ENCODE measurements around the gene PRR27.

The PRR27 gene

DNA sequence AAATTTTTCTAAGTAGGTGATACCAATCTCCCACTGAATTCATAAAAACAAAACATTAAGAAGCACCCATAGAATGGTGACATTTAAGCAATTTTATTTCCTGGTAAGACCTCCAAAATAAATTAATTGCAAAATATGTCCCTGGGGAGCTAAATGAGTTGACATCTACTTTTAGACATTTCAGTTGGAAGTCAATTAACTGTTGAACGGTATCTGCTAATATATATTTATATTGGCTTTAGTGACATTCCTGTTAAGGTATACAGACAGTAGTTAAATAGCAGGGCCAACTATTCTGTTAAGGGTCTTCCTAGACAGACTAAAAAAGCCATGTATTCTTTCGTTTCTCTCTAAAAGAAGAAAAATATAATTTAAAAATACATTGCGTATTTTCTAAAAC lies at the start of gene PRR27:
PRR27 (plus strand) TSS at position 301 of the 400 bp plus-strand sequence. CDS start 139 bp downstream, outside the sequence.
- TF ChIP-seq, protein P1, sequence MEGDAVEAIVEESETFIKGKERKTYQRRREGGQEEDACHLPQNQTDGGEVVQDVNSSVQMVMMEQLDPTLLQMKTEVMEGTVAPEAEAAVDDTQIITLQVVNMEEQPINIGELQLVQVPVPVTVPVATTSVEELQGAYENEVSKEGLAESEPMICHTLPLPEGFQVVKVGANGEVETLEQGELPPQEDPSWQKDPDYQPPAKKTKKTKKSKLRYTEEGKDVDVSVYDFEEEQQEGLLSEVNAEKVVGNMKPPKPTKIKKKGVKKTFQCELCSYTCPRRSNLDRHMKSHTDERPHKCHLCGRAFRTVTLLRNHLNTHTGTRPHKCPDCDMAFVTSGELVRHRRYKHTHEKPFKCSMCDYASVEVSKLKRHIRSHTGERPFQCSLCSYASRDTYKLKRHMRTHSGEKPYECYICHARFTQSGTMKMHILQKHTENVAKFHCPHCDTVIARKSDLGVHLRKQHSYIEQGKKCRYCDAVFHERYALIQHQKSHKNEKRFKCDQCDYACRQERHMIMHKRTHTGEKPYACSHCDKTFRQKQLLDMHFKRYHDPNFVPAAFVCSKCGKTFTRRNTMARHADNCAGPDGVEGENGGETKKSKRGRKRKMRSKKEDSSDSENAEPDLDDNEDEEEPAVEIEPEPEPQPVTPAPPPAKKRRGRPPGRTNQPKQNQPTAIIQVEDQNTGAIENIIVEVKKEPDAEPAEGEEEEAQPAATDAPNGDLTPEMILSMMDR (IDR thresholded peaks at IDR 0.05; ENCODE audit: extremely low read depth, missing control alignments): no peak
- DNase-seq (ENCODE audit: low spot score): no peak

- no peak for DNase-seq (ENCODE audit: low spot score)
- TF ChIP-seq, protein P1 (IDR thresholded peaks at IDR 0.05; ENCODE audit: extremely low read depth, missing control alignments): no peak
These were observed 43.1 kb upstream of the PRR27 start for GRCh38 chr4:70110917-70111316.

- TF ChIP-seq, protein P1 (IDR thresholded peaks at IDR 0.05; ENCODE audit: extremely low read depth, missing control alignments): no peak
These were observed 40.4 kb upstream of the PRR27 start for GRCh38 chr4:70113656-70114055.

GRCh38 chr4:70114096-70114495 lies 39.9 kb upstream of the PRR27 start:
- DNase-seq (ENCODE audit: low spot score): no peak
- TF ChIP-seq, protein P1 (IDR thresholded peaks at IDR 0.05; ENCODE audit: extremely low read depth, missing control alignments): no peak

More at GRCh38 chr4:70113656-70114055, 40.4 kb upstream of the PRR27 start:
- DNase-seq (ENCODE audit: low spot score): no peak

DNA sequence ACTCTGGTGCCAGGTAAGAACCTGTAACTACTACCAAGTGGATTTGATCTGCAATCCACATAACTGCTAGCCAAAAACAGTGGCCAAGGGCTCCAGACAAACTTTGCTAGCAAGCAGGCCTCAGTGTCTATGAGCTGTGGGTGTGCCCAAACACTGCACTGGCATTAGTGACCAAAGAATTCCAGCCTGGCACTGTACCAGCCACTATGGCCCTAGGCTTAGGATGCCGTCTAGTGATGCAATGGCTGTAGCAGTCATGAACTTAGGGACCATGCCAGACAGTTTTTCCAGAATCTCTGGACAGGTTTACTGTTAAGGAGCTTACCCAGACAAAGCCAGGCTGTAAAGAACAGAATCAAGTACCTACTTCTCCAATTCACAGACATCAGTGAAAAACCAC lies 33.7 kb upstream of the PRR27 start:
- DNase-seq (ENCODE audit: low spot score): no peak
- TF ChIP-seq, protein P1 (IDR thresholded peaks at IDR 0.05; ENCODE audit: extremely low read depth, missing control alignments): no peak

DNA sequence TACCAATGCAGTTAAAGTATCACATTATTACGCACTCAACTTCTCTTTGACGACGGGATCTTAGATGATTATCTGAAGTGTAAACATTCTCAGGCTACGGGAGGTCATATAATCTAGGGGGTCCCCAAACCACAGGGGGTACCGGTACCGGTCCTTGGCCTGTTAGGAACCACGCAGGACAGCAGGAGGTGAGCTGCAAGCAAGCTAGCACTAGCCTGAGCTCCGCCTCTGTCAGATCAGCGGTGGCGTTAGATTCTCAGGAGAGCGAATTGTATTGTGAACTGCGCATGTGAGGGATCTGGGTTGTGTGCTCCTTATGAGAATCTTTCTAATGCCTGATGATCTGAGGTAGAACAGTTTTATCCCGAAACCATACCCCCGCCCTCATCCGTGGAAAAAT lies 20.6 kb upstream of the PRR27 start:
- no peak for DNase-seq (ENCODE audit: low spot score)
- TF ChIP-seq, protein P1 (IDR thresholded peaks at IDR 0.05; ENCODE audit: extremely low read depth, missing control alignments): no peak

GRCh38 chr4:70138751-70139150 lies 15.3 kb upstream of the PRR27 start:
- no peak for DNase-seq (ENCODE audit: low spot score)
- TF ChIP-seq, protein P1 (IDR thresholded peaks at IDR 0.05; ENCODE audit: extremely low read depth, missing control alignments): no peak

All from GM20000 (cell line).